Measurements from ENCODE around the gene LRRC4C. TPM values are rescaled to one million over a fixed set of nuclear protein-coding genes. Genes with fewer than 3 reads are reported as not detected.
"Not testable (repeated sequence)": the region's sequence is repeated elsewhere in the genome, so short reads cannot be mapped to it uniquely, and the experiment has no call there.

The LRRC4C gene
- total RNA-seq, 1 donor from 2014 or later = 0.41 TPM

DNA sequence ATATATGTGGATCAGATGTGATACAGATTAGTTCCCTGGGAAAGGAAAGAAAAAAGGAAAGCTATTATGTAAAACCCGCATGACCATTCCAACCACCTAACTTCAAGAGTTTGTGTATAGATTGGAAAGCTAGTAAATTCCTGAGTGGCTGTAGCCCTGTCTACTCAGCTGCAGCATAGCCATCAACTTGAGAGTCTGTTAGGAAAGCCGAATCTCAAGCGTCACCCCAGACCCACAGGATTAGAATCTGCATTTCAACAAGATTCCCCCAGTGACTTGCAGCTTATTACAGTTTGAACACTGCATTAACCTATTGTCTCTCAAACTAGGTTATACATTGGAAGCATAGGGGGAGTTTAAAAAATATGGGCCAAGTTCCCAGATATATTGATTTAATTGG, 921.7 kb downstream of the LRRC4C start:
- Histone ChIP-seq H3K4me3 (no peak overlapping the region), H3K9me3 (replicated peaks) (no peaks in the 10 kb centered on the region), H3K4me1 (no peaks in the 10 kb centered on the region), H3K36me3 (no peaks in the 10 kb centered on the region), H3K27me3 (ENCODE audit: low read depth) (no peaks in the 10 kb centered on the region), H3K27ac (replicated peaks) (no peak overlapping the region)
- TF ChIP-seq, protein P1, sequence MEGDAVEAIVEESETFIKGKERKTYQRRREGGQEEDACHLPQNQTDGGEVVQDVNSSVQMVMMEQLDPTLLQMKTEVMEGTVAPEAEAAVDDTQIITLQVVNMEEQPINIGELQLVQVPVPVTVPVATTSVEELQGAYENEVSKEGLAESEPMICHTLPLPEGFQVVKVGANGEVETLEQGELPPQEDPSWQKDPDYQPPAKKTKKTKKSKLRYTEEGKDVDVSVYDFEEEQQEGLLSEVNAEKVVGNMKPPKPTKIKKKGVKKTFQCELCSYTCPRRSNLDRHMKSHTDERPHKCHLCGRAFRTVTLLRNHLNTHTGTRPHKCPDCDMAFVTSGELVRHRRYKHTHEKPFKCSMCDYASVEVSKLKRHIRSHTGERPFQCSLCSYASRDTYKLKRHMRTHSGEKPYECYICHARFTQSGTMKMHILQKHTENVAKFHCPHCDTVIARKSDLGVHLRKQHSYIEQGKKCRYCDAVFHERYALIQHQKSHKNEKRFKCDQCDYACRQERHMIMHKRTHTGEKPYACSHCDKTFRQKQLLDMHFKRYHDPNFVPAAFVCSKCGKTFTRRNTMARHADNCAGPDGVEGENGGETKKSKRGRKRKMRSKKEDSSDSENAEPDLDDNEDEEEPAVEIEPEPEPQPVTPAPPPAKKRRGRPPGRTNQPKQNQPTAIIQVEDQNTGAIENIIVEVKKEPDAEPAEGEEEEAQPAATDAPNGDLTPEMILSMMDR (IDR thresholded peaks at IDR 0.05; ENCODE audit: borderline replicate concordance) = no peak
- intact Hi-C loops (cut with micrococcal nuclease) = no loop called here
- no peak for DNase-seq

GRCh38 chr11:40522080-40522479, 937.4 kb downstream of the LRRC4C start:
- intact Hi-C loops (cut with micrococcal nuclease); DNase-seq; H3K27me3 ChIP-seq (ENCODE audit: low read depth); H3K36me3 ChIP-seq; H3K4me3 ChIP-seq; H3K4me1 ChIP-seq; H3K27ac ChIP-seq (replicated peaks): not testable (repeated sequence)
- H3K9me3 ChIP-seq (replicated peaks) = peaks cover 31% of the 10 kb centered on the region

DNA sequence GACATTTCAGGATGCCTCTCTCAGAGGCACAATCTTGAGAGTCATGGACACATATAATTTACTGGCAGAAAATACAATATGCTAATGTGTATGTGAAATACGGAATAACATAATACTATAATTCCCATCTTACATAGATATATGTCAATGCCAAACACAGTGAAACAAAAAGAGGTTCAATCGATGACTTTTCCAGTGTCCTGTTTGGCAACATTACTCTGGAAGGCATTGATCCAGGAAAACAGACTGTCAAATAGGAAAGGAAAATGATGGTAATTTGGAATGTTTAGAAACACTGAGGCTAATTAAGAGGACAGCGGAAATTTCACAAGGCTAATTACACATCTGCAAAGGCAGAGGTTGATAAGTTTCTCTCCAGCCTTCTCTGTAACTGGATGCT, 942.3 kb downstream of the LRRC4C start:
- Histone ChIP-seq H3K4me1 (no peaks in the 10 kb centered on the region), H3K36me3 (no peaks in the 10 kb centered on the region), H3K9me3 (replicated peaks) (peaks cover 36% of the 10 kb centered on the region), H3K4me3 (no peak overlapping the region), H3K27me3 (ENCODE audit: low read depth) (no peaks in the 10 kb centered on the region), H3K27ac (replicated peaks) (no peak overlapping the region)
- TF ChIP-seq, protein P1 (IDR thresholded peaks at IDR 0.05; ENCODE audit: borderline replicate concordance) = no peak
- no peak for DNase-seq
- intact Hi-C loops (cut with micrococcal nuclease) = no loop called here

GRCh38 chr11:40514124-40514523, 945.3 kb downstream of the LRRC4C start:
- DNase-seq = no peak
- Histone ChIP-seq H3K9me3 (replicated peaks) (peaks cover 44% of the 10 kb centered on the region), H3K27me3 (ENCODE audit: low read depth) (no peaks in the 10 kb centered on the region), H3K4me3 (no peak overlapping the region), H3K36me3 (no peaks in the 10 kb centered on the region), H3K4me1 (no peaks in the 10 kb centered on the region), H3K27ac (replicated peaks) (no peak overlapping the region)
- TF ChIP-seq, protein P1 (IDR thresholded peaks at IDR 0.05; ENCODE audit: borderline replicate concordance) = no peak
- intact Hi-C loops (cut with micrococcal nuclease) = no loop called here

DNA sequence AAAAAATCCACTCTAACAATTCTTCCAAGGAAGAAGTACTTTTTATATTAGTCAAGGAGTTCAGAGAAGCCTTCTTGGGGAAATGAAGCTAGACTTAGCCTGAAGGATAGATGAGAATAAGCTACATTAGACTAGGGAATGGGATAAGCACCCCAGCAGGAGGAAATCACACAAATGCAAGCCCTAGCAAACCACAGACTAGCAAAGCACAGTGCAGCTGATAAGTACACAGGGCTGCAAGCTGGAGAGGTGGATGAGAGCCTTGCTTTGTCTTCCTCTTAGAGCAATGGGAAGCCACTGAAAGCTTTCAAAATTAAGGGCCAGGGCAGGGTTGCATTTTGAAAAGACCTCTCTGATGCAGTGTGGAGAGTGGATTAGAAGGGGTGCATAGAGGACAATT, 946.2 kb downstream of the LRRC4C start:
- DNase-seq = no peak
- Histone ChIP-seq H3K4me3 (no peak overlapping the region), H3K4me1 (no peaks in the 10 kb centered on the region), H3K9me3 (replicated peaks) (peaks cover 36% of the 10 kb centered on the region), H3K36me3 (no peaks in the 10 kb centered on the region), H3K27ac (replicated peaks) (no peak overlapping the region), H3K27me3 (ENCODE audit: low read depth) (no peaks in the 10 kb centered on the region)
- TF ChIP-seq, protein P1 (IDR thresholded peaks at IDR 0.05; ENCODE audit: borderline replicate concordance) = no peak
- intact Hi-C loops (cut with micrococcal nuclease) = no loop called here

DNA sequence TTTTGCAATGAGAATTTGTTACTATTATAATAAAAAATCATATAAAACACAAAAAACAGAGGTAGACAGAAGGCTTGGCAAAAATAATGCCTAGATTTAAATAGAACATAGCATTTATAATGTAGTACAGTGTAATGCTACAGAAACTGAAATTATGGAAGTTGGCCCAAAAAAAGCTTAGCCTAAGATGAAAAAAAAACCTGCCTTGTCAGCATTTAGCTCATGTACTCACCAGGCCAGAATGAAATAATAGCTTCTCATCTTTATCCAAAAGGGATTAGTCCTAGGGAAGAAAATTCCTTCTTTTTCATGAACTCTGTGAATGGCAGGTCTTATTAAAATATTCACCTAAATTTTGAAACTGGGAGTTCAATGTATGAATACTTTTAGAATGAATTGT, 951.1 kb downstream of the LRRC4C start:
- Histone ChIP-seq H3K27me3 (ENCODE audit: low read depth) (no peaks in the 10 kb centered on the region), H3K4me1 (no peaks in the 10 kb centered on the region), H3K9me3 (replicated peaks) (peaks cover 19% of the 10 kb centered on the region), H3K27ac (replicated peaks) (no peak overlapping the region), H3K36me3 (no peaks in the 10 kb centered on the region), H3K4me3 (no peak overlapping the region)
- intact Hi-C loops (cut with micrococcal nuclease) = no loop called here
- no peak for DNase-seq
- TF ChIP-seq, protein P1 (IDR thresholded peaks at IDR 0.05; ENCODE audit: borderline replicate concordance) = no peak

Data from left ventricle myocardium inferior (tissue), 1 donor.